Heart right ventricle (tissue), 16 donors: ENCODE data around the gene ATP11A. TPM values are rescaled to one million over a fixed set of nuclear protein-coding genes. Genes with fewer than 3 reads are reported as not detected.
"Not testable (repeated sequence)": the region's sequence is repeated elsewhere in the genome, so short reads cannot be mapped to it uniquely, and the experiment has no call there.

Experiments
- ATAC-seq, 8 donors: fragments of 200-7000 bp; cut with Tn5 transposase; one replicate each; pipeline ENCODE4 v1.9.1; 2020; ENCODE audit warnings: mild to moderate bottlenecking in 8 of 8, moderate library complexity in 8 of 8, moderate number of reproducible peaks in 1 of 8
- DNase-seq, 2 donors: peaks; one replicate each; pipeline ENCODE4 v3.0.0-alpha.2; 2020
- H3K27ac ChIP-seq, 10 donors: fragments of 200-600 bp; sonication (generic) in 2 of 10; one replicate each; pipeline versions ENCODE4 v1.5.0 to v1.8.0; 2020 to 2022; ENCODE audit warnings: mild to moderate bottlenecking in 3 of 10
- H3K27me3 ChIP-seq, 7 donors: fragments of 200-600 bp; one replicate each; pipeline ENCODE4 v1.8.0; 2021 to 2022; ENCODE audit warnings: mild to moderate bottlenecking in 2 of 7
- H3K36me3 ChIP-seq, 9 donors: fragments of 200-600 bp; sonication (generic) in 1 of 9; one replicate each; pipeline versions ENCODE4 v1.5.0 to v1.8.0; 2020 to 2022; ENCODE audit warnings: mild to moderate bottlenecking in 2 of 9
- H3K4me1 ChIP-seq, 9 donors: fragments of 200-600 bp; sonication (generic) in 1 of 9; one replicate each; pipeline versions ENCODE4 v1.5.0 to v1.8.0; 2020 to 2022; ENCODE audit warnings: mild to moderate bottlenecking in 4 of 9
- H3K4me3 ChIP-seq, 10 donors: fragments of 200-600 bp; sonication (generic) in 2 of 10; one replicate each; pipeline versions ENCODE4 v1.5.0 to v1.8.0; 2020 to 2022; ENCODE audit warnings: mild to moderate bottlenecking in 7 of 10, moderate library complexity in 2 of 10
- H3K9me3 ChIP-seq, 11 donors: fragments of 200-600 bp in 10 of 11; sonication (generic) in 2 of 11; one replicate each; pipeline versions ENCODE4 v1.5.0 to v1.8.0; 2013 to 2022; ENCODE audit warnings: mild to moderate bottlenecking in 2 of 11, control low read depth in 1 of 11, moderate library complexity in 1 of 11
- WGBS, 2 donors: extraction: QIAGEN DNeasy Blood & Tissue Kit; methylation state at CpG; one replicate each; pipeline ENCODE4 v1.1.7; 2013; ENCODE audit warnings: inconsistent platforms in 1 of 2; 5-methylcytosine and 5-hydroxymethylcytosine counted together
- intact Hi-C, 10 donors: fragments of 100-400 bp; cut with DNase I; formaldehyde crosslinking; loops; one replicate each; pipeline versions ENCODE4 v1.11.1 to v1.14.2; 2022
- polyA plus RNA-seq, 2 donors: library from polyadenylated mRNA; stranded (reverse); fragments of 200-250 nt; gene quantifications; one replicate each; pipeline ENCODE4 v1.2.3, GENCODE V29; 2013
- total RNA-seq, 10 donors: library from RNA; stranded (reverse); fragmentation: NEBNext Ultra II Directional in 3 of 10; extraction: Animal tissue kit (Norgen Biotek cat#: 25700) in 3 of 10; gene quantifications; one replicate each; pipeline versions ENCODE4 v1.2.1 to v1.2.4, GENCODE V29; 2021 to 2023
- TF ChIP-seq, protein P1 (sequence below), 9 donors: fragments of 200-600 bp; sonication (generic) in 2 of 9; IDR thresholded peaks; one replicate each; pipeline versions ENCODE4 v1.5.0 to v1.8.0; 2021 to 2022; ENCODE audit warnings: antibody characterized with exemption in 9 of 9, mild to moderate bottlenecking in 5 of 9, moderate library complexity in 1 of 9
- donor health status: Arrhythmogenic right ventricular cardiomyopathy.
- donor health status: ischemic (EF 13 %, LVEDD 7.1; RV severe dilation, severe dysfunction).
- donor health status: healthy with polysubstance abuse.
- donor health status: DM: no; HTN: yes; CAD: no.
- donor health status: DM: no; HTN: no; CAD: no.
- donor health status: ischemic (EF 25% LVEDD 6.9; RV normal size, moderate dysfunction).
- donor health status: ischemic (EF 25% LVEDD 5.7; RV mildly dilated, moderate dysfunction).
- donor health status: healthy.
- donor health status: DM: yes; HTN: yes; CAD: no.
- donor health status: Ischemic cardiomyopathy.
- donor health status: ischemic (EF 35%, LVEDD 5.7; RV mildly dilated, moderate dysfunction).
- donor health status: nonischemic (EF 11% LVEDD 7.7; RV severe dilation, severe dysfunction).
- donor health status: DM: yes; HTN: yes; CAD: no.
- donor health status: PGD.
- donor health status: ischemic (EF 29% LVEDD 5.4; RV normal size, mild dysfunction).
- donor health status: nonischemic (EF 23%, LVEDD 6.1; RV moderate dilation, normal function).

Gene ATP11A
- total and polyA plus RNA-seq, 12 donors: 20.0 to 164 (median 107) TPM

DNA sequence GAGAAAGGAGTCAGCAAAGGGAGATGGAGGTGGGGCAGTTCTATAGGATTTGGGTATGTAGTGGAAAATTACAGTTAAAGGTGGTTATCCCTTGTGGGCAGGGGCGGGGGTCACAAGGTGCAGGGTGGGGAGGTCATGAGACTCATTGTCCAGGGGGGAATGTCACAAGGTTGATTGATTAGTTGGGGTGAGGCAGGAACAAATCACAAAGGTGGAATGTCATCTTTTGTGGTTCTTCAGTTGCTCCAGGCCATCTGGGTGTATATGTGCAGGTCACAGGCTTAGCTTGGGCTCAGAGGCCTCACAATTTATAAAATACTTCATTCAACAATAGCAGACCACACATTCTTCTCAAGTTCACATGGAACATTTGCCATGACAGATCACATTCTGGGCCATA lies 109.6 kb downstream of the ATP11A start:
- H3K27ac ChIP-seq: no peak overlapping the region
- no peaks in the 10 kb centered on the region for H3K36me3 ChIP-seq
- ATAC-seq (no peak), DNase-seq (no peak)
- WGBS, 2 donors: 100% methylated on average over 1 of the region's 1 CpG
- peaks cover 0 to 10% (median 6%) of the 10 kb centered on the region in 9 donors for H3K4me1 ChIP-seq
- H3K4me3 ChIP-seq: no peak overlapping the region
- TF ChIP-seq, protein P1, sequence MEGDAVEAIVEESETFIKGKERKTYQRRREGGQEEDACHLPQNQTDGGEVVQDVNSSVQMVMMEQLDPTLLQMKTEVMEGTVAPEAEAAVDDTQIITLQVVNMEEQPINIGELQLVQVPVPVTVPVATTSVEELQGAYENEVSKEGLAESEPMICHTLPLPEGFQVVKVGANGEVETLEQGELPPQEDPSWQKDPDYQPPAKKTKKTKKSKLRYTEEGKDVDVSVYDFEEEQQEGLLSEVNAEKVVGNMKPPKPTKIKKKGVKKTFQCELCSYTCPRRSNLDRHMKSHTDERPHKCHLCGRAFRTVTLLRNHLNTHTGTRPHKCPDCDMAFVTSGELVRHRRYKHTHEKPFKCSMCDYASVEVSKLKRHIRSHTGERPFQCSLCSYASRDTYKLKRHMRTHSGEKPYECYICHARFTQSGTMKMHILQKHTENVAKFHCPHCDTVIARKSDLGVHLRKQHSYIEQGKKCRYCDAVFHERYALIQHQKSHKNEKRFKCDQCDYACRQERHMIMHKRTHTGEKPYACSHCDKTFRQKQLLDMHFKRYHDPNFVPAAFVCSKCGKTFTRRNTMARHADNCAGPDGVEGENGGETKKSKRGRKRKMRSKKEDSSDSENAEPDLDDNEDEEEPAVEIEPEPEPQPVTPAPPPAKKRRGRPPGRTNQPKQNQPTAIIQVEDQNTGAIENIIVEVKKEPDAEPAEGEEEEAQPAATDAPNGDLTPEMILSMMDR (IDR thresholded peaks at IDR 0.05): no peak
- intact Hi-C loops: loop anchor here in 1 of 10 donors (5.0 kb wide), 1 partner anchor 107 kb away; the partner anchor contains the start of gene ATP11A
- no peaks in the 10 kb centered on the region for H3K27me3 ChIP-seq
- peaks cover 0 to 7% (median 0%) of the 10 kb centered on the region in 11 donors for H3K9me3 ChIP-seq

DNA sequence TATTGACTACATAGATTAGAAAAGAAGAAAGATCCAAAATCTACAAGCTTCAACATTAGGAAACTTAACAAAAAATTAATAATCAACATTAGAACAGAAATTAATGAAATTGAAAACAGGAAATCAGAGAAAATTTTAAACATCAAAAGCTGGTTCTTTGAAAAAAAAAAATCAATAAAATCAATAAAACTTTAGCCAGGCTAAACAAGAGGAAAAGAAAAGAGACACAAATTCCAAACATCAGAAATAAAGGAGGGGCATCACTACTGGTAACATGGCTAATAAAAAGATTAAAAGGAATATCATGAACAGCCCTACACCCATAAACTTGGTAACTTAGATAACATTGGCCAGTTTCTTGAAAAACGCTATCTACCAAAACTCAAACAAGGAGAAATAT lies 110.2 kb downstream of the ATP11A start:
- DNase-seq: no peak
- Histone ChIP-seq H3K36me3 (peaks cover 0 to 4% (median 0%) of the 10 kb centered on the region in 9 donors), H3K27me3 (no peaks in the 10 kb centered on the region), H3K4me3 (no peak overlapping the region), H3K9me3 (peaks cover 0 to 7% (median 0%) of the 10 kb centered on the region in 11 donors), H3K27ac (no peak overlapping the region), H3K4me1 (peaks cover 0 to 10% (median 6%) of the 10 kb centered on the region in 9 donors)
- intact Hi-C loops: loop anchor here in 1 of 10 donors (10.0 kb wide), 1 partner anchor 165 kb away; no protein-coding TSS in a partner anchor
- 99 to 100% methylated on average over 1 of the region's 1 CpG for WGBS, 2 donors
- no peak for ATAC-seq
- TF ChIP-seq, protein P1 (IDR thresholded peaks at IDR 0.05): no peak

DNA sequence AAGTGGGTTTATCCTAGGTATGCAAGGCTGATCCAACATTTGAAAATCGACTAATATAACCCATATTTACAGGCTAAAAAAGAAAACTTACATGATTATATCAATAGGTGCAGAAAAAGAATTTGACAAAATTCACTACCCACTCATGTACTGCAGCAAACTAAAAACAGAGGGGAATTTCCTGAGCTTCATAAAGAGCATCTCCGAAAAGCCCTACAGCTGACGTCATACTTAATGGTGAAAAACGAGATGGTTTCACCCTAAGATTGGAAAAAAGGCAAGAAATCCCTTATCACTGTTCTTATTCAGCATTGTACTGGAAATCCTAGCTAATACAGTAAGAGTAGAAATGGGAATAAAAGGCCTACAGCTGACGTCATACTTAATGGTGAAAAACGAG lies 111.0 kb downstream of the ATP11A start:
- H3K9me3 ChIP-seq, ATAC-seq, H3K27me3 ChIP-seq, H3K36me3 ChIP-seq, DNase-seq, H3K27ac ChIP-seq, H3K4me3 ChIP-seq: not testable (repeated sequence)
- 95 to 98% methylated on average over 4 of the region's 6 CpGs for WGBS, 2 donors
- intact Hi-C loops: loop anchor here in 1 of 10 donors (10.0 kb wide), 1 partner anchor 166 kb away; no protein-coding TSS in a partner anchor
- H3K4me1 ChIP-seq: peaks cover 0 to 10% (median 6%) of the 10 kb centered on the region in 9 donors

DNA sequence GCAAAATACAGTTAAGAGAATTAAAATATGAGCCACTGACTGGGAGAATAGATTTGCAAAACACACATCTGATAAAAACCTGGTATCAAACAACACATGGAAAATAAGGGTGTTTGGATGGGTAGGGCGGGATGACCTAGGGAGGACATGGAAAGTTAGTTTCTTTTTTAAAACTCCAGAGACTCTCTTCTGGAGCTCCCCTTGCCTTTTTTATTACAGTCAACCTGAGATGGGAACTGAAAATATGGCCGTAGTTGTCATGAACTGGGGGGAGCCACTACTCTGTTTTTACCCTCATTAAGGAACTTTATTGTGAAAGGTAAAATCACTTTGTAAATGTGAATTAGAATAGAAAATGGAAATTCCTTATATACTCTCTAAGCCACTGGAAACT lies 113.0 kb downstream of the ATP11A start:
- no peak for ATAC-seq
- intact Hi-C loops: loop anchor here in 1 of 10 donors (10.0 kb wide), 1 partner anchor 168 kb away; no protein-coding TSS in a partner anchor
- Histone ChIP-seq H3K4me1 (peaks cover 0 to 10% (median 0%) of the 10 kb centered on the region in 9 donors), H3K9me3 (peaks cover 0 to 7% (median 0%) of the 10 kb centered on the region in 11 donors), H3K27me3 (no peaks in the 10 kb centered on the region), H3K36me3 (peaks cover 0 to 28% (median 7%) of the 10 kb centered on the region in 9 donors), H3K4me3 (no peak overlapping the region), H3K27ac (no peak overlapping the region)
- DNase-seq: no peak
- WGBS, 2 donors: 92 to 93% methylated on average over 2 of the region's 2 CpGs
- TF ChIP-seq, protein P1 (IDR thresholded peaks at IDR 0.05): no peak

DNA sequence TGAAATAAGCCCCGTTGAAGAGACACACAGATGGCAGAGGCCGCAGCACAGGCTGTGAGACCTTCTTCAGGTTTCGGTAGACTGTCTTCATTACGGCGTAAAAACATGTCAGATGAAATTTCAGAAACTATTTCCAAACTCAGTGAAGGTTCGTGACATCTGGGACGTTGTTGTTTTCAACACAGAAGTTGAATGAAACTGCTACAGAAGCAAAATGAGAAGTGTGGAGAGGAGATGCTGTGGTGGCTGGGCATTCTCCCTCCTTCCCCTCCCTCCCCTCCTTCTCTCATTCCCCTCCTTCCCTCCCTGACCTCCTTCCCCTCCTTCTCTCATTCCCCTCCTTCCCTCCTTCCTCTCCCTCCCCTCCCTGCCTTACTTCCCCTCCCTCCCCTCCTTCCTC lies 113.6 kb downstream of the ATP11A start:
- peaks cover 0 to 33% (median 7%) of the 10 kb centered on the region in 9 donors for H3K36me3 ChIP-seq
- H3K4me3 ChIP-seq: no peak overlapping the region
- 75 to 79% methylated on average over 7 of the region's 7 CpGs for whole genome bisulfite sequencing, 2 donors
- ATAC-seq (peak in 1 of 8 donors; percentile 25), DNase-seq (no peak)
- H3K27ac ChIP-seq: no peak overlapping the region
- TF ChIP-seq, protein P1 (IDR thresholded peaks at IDR 0.05): no peak
- H3K4me1 ChIP-seq: peaks cover 0 to 10% (median 0%) of the 10 kb centered on the region in 9 donors
- intact Hi-C loops: loop anchor here in 1 of 10 donors (10.0 kb wide), 1 partner anchor 169 kb away; no protein-coding TSS in a partner anchor
- H3K27me3 ChIP-seq: no peaks in the 10 kb centered on the region
- H3K9me3 ChIP-seq: peaks cover 0 to 7% (median 0%) of the 10 kb centered on the region in 11 donors
